ENCODE data around the gene UBR3.

GRCh38 chr2:169933124-169933711 is 106.0 kb downstream of the UBR3 start:
- TF ChIP-seq, protein P1, sequence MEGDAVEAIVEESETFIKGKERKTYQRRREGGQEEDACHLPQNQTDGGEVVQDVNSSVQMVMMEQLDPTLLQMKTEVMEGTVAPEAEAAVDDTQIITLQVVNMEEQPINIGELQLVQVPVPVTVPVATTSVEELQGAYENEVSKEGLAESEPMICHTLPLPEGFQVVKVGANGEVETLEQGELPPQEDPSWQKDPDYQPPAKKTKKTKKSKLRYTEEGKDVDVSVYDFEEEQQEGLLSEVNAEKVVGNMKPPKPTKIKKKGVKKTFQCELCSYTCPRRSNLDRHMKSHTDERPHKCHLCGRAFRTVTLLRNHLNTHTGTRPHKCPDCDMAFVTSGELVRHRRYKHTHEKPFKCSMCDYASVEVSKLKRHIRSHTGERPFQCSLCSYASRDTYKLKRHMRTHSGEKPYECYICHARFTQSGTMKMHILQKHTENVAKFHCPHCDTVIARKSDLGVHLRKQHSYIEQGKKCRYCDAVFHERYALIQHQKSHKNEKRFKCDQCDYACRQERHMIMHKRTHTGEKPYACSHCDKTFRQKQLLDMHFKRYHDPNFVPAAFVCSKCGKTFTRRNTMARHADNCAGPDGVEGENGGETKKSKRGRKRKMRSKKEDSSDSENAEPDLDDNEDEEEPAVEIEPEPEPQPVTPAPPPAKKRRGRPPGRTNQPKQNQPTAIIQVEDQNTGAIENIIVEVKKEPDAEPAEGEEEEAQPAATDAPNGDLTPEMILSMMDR (IDR thresholded peaks at IDR 0.05 in 8 of 11, conservative IDR thresholded peaks at IDR 0.05 in 3 of 11), result peak in 7 of 11 experiments; percentile 25 to 69 (median 54)
- TF ChIP-seq POLR2AphosphoS5 (IDR thresholded peaks at IDR 0.05), result no peak
- TF ChIP-seq POLR2A (IDR thresholded peaks at IDR 0.05), result no peak
